ENCODE results near the gene IGFBP3. TPM values are rescaled to one million over a fixed set of nuclear protein-coding genes. Genes with fewer than 3 reads are reported as not detected.
A peak's percentile ranks its signal among the peaks of the same experiment; 100 is the strongest.

Gene IGFBP3
- 100 to 1,000 TPM in 5 of 6 experiments, 10 to 100 TPM in 1; 85.9 to 321 (median 183) TPM for total RNA-seq
- long read RNA-seq, transcript IGFBP3-201 (5 exons, 2,262 nt), result major isoform, 48 of 59 reads
- long read RNA-seq, partial matches to known transcripts, result 1 of 59 reads
- long read RNA-seq, other reads (novel, unspliced or antisense), result 9 of 59 reads

- WGBS (ENCODE audit: insufficient coverage, low coverage, low lambda C conversion rate, missing lambda C conversion rate), result 0% methylated on average over 7 of the region's 111 CpGs
- DNase-seq (peak in 2 of 3 donors; percentile 45 to 70), ATAC-seq (peak; percentile 29 to 89 (median 80))
- H3K27ac ChIP-seq, result peak within 1 kb of the TSS; percentile 33 to 49 (median 47)
- no peaks in the 10 kb centered on the region for H3K27me3 ChIP-seq
- no peaks in the 10 kb centered on the region for H3K36me3 ChIP-seq
- H3K9me3 ChIP-seq, result no peaks in the 10 kb centered on the region
- peaks cover 0 to 23% (median 6%) of the 10 kb centered on the region in 4 donors for H3K4me1 ChIP-seq
- H3K4me3 ChIP-seq, result peak within 1 kb of the TSS; percentile 46 to 59 (median 56)
- intact Hi-C loops (cut with DNase I), result loop anchor here in 1 of 2 donors (5.0 kb wide), 1 partner anchor 432 kb away; no protein-coding TSS in a partner anchor
- TF ChIP-seq CTCF (IDR thresholded peaks at IDR 0.05), result no peak
- peak; percentile 51 for TF ChIP-seq POLR2A (IDR thresholded peaks at IDR 0.05)
Observed at GRCh38 chr7:45920502-45921380, at the start of gene IGFBP3. Gene IGFBP3, minus strand, starts transcription at chr7:45921272. Its CDS starts 132 bp downstream, at chr7:45921140.

- TF ChIP-seq CTCF (IDR thresholded peaks at IDR 0.05), result no peak
- TF ChIP-seq POLR2A (IDR thresholded peaks at IDR 0.05), result no peak
- no peak overlapping the region for H3K4me3 ChIP-seq
- no peak for ATAC-seq
- H3K36me3 ChIP-seq, result no peaks in the 10 kb centered on the region
- H3K27me3 ChIP-seq, result no peaks in the 10 kb centered on the region
- no peak overlapping the region for H3K27ac ChIP-seq
- no peak for DNase-seq
- H3K4me1 ChIP-seq, result no peaks in the 10 kb centered on the region
- H3K9me3 ChIP-seq, result no peaks in the 10 kb centered on the region
- intact Hi-C loops (cut with DNase I), result no loop called here
- WGBS (ENCODE audit: insufficient coverage, low coverage, low lambda C conversion rate, missing lambda C conversion rate), result 70% methylated on average over 2 of the region's 2 CpGs
Observed at GRCh38 chr7:45970454-45970853, 49.4 kb upstream of the IGFBP3 start.

- DNase-seq, result no peak
- WGBS (ENCODE audit: insufficient coverage, low coverage, low lambda C conversion rate, missing lambda C conversion rate), result 83% methylated on average over 3 of the region's 5 CpGs
- intact Hi-C loops (cut with DNase I), result no loop called here
- Histone ChIP-seq H3K9me3 (no peaks in the 10 kb centered on the region), H3K27ac (no peak overlapping the region), H3K27me3 (no peaks in the 10 kb centered on the region), H3K4me1 (no peaks in the 10 kb centered on the region), H3K4me3 (no peak overlapping the region), H3K36me3 (no peaks in the 10 kb centered on the region)
- ATAC-seq, result no peak
- no peak for TF ChIP-seq CTCF (IDR thresholded peaks at IDR 0.05)
- TF ChIP-seq POLR2A (IDR thresholded peaks at IDR 0.05), result no peak
Observed at GRCh38 chr7:45969940-45970339, 48.9 kb upstream of the IGFBP3 start.

GRCh38 chr7:45968856-45969541 lies 47.9 kb upstream of the IGFBP3 start:
- H3K4me1 ChIP-seq, result no peaks in the 10 kb centered on the region
- H3K36me3 ChIP-seq, result no peaks in the 10 kb centered on the region
- ATAC-seq, result no peak
- no peak for DNase-seq
- H3K4me3 ChIP-seq, result no peak overlapping the region
- no peaks in the 10 kb centered on the region for H3K27me3 ChIP-seq
- WGBS (ENCODE audit: insufficient coverage, low coverage, low lambda C conversion rate, missing lambda C conversion rate), result 78% methylated on average over 8 of the region's 10 CpGs
- intact Hi-C loops (cut with DNase I), result no loop called here
- no peaks in the 10 kb centered on the region for H3K9me3 ChIP-seq
- TF ChIP-seq CTCF (IDR thresholded peaks at IDR 0.05), result no peak
- no peak for TF ChIP-seq POLR2A (IDR thresholded peaks at IDR 0.05)
- H3K27ac ChIP-seq, result no peak overlapping the region

Data from right lobe of liver (tissue), 6 donors.